ENCODE results near the gene ZP3. TPM values are rescaled to one million over a fixed set of nuclear protein-coding genes. Genes with fewer than 3 reads are reported as not detected.
"Not testable (repeated sequence)": the region's sequence is repeated elsewhere in the genome, so short reads cannot be mapped to it uniquely, and the experiment has no call there.

ZP3 gene
- total and polyA plus RNA-seq, 4 donors, result 0.74 to 15.7 (median 3.4) TPM

DNA sequence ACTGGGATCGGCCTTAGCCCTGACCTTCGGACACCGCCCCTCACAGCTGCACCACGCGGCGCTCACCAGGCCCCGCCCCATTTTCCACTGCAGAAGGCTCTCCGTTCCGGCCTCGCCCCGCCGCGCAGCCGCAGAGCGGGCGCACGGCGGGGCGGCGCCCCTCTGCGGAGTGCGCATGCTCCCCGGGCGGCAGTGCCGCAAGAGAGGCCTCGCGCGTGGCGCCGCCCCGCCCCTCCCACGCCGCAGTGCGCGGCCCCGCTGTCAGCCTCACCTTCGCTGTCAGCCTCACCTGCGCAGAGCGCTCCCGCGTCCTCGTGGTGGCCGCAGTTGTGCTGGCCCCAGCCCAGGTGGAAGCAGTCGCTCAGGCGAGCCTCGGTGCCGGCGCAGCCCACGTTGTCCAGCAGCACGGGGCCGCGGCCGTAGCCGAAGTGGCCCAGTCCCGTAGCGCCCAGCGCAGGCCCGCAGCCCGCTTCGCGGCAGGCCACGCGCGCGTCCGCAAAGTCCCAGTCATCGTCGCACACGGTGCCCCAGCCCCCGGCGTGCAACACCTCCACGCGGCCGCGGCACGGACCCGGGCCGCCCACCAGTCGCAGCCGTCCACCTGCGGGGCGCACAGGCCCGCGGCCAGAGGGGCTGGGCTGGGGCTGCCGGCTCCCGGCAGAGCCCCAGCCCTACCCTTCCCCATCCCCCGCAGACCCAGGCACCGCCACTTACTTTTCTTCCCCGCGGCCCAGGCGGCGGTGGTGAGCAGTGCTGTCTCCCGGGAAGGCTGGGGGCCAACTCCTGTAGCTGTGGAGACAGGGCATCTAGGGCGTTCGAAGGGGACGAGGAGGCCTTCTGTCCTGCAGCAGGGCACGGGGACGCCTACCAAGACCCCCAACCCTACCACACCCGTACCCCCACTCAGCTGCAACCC lies 31.4 kb upstream of the ZP3 start:
- H3K9me3 ChIP-seq (ENCODE audit: control insufficient read depth in 4 of 4, insufficient read depth in 3 of 4, low read length in 3 of 4), result no peaks in the 10 kb centered on the region
- H3K27me3 ChIP-seq (ENCODE audit: control insufficient read depth in 3 of 3, insufficient read depth in 3 of 3, low read length in 2 of 3), result no peaks in the 10 kb centered on the region
- H3K36me3 ChIP-seq (ENCODE audit: control insufficient read depth in 4 of 4, insufficient read depth in 4 of 4, low read length in 4 of 4), result no peaks in the 10 kb centered on the region
- peak overlapping the region in 1 of 2 donors; percentile 92 for H3K9ac ChIP-seq (ENCODE audit: insufficient read depth in 1 of 2, low read length in 2 of 2)
- ATAC-seq (ENCODE audit: insufficient read depth, low FRiP score), result peak; percentile 88
- H3K4me3 ChIP-seq, result peak overlapping the region; percentile 60
- H3K27ac ChIP-seq (ENCODE audit: low read depth in 1 of 2, low read length in 1 of 2), result peak overlapping the region; percentile 87 to 91
- DNase-seq, result peak; percentile 91 to 94 (median 91)
- 2 to 4% methylated on average over 97 to 99 of the region's 99 CpGs for WGBS, 2 donors
- H3K4me1 ChIP-seq (ENCODE audit: control insufficient read depth in 5 of 5, insufficient read depth in 5 of 5, low read length in 5 of 5), result peaks cover 0 to 23% (median 8%) of the 10 kb centered on the region in 5 donors
- TF ChIP-seq, protein P1, sequence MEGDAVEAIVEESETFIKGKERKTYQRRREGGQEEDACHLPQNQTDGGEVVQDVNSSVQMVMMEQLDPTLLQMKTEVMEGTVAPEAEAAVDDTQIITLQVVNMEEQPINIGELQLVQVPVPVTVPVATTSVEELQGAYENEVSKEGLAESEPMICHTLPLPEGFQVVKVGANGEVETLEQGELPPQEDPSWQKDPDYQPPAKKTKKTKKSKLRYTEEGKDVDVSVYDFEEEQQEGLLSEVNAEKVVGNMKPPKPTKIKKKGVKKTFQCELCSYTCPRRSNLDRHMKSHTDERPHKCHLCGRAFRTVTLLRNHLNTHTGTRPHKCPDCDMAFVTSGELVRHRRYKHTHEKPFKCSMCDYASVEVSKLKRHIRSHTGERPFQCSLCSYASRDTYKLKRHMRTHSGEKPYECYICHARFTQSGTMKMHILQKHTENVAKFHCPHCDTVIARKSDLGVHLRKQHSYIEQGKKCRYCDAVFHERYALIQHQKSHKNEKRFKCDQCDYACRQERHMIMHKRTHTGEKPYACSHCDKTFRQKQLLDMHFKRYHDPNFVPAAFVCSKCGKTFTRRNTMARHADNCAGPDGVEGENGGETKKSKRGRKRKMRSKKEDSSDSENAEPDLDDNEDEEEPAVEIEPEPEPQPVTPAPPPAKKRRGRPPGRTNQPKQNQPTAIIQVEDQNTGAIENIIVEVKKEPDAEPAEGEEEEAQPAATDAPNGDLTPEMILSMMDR (IDR thresholded peaks at IDR 0.05; ENCODE audit: control extremely low read depth, extremely low read depth), result no peak

DNA sequence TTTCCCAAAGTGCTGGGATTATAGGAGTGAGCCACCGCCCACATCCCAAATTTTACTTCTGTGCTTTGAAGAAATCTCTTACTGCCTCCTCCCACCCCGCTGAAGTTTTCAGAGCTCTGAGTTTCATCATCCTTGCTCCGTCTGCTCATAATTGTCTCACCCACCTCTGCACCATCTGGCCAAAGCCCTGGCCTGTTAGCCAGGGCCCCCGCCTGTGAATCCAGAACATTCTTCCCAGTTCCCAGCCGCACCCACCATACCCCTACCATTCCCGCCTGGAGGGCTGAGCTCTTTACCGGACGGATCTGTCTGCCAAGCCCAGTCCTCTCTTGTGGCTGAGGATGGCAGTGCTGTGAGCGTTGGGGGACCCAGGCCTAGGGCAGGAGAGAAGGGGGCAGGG lies 29.8 kb upstream of the ZP3 start:
- TF ChIP-seq, protein P1 (IDR thresholded peaks at IDR 0.05; ENCODE audit: control extremely low read depth, extremely low read depth), result no peak
- DNase-seq (no peak), ATAC-seq (ENCODE audit: insufficient read depth, low FRiP score) (no peak)
- H3K27me3 ChIP-seq (ENCODE audit: control insufficient read depth in 3 of 3, insufficient read depth in 3 of 3, low read length in 2 of 3), result no peaks in the 10 kb centered on the region
- no peak overlapping the region for H3K27ac ChIP-seq (ENCODE audit: low read depth in 1 of 2, low read length in 1 of 2)
- WGBS, 2 donors, result 73 to 90% methylated on average over 9 of the region's 9 CpGs
- H3K4me3 ChIP-seq, result no peak overlapping the region
- no peaks in the 10 kb centered on the region for H3K9me3 ChIP-seq (ENCODE audit: control insufficient read depth in 4 of 4, insufficient read depth in 3 of 4, low read length in 3 of 4)
- H3K36me3 ChIP-seq (ENCODE audit: control insufficient read depth in 4 of 4, insufficient read depth in 4 of 4, low read length in 4 of 4), result no peaks in the 10 kb centered on the region
- peaks cover 0 to 23% (median 8%) of the 10 kb centered on the region in 5 donors for H3K4me1 ChIP-seq (ENCODE audit: control insufficient read depth in 5 of 5, insufficient read depth in 5 of 5, low read length in 5 of 5)
- no peak overlapping the region for H3K9ac ChIP-seq (ENCODE audit: insufficient read depth in 1 of 2, low read length in 2 of 2)

DNA sequence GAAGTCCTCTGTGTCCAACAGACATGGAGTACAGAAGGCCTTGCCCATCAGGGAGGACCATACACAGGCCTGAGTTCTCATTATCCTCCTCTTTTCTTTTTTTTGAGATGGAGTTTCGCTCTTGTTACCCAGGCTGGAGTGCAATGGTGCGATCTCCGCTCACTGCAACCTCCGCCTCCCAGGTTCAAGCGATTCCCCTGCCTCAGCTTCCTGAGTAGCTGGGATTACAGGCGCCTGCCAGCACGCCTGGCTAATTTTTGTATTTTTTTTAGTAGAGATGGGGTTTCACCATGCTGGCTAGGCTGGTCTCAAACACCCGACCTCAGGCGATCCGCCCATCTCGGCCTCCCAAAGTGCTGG lies 29.2 kb upstream of the ZP3 start:
- not testable (repeated sequence) for DNase-seq; H3K27me3 ChIP-seq (ENCODE audit: control insufficient read depth in 3 of 3, insufficient read depth in 3 of 3, low read length in 2 of 3); ATAC-seq (ENCODE audit: insufficient read depth, low FRiP score); H3K9me3 ChIP-seq (ENCODE audit: control insufficient read depth in 4 of 4, insufficient read depth in 3 of 4, low read length in 3 of 4); H3K4me3 ChIP-seq; H3K27ac ChIP-seq (ENCODE audit: low read depth in 1 of 2, low read length in 1 of 2); H3K36me3 ChIP-seq (ENCODE audit: control insufficient read depth in 4 of 4, insufficient read depth in 4 of 4, low read length in 4 of 4); H3K9ac ChIP-seq (ENCODE audit: insufficient read depth in 1 of 2, low read length in 2 of 2)
- H3K4me1 ChIP-seq (ENCODE audit: control insufficient read depth in 5 of 5, insufficient read depth in 5 of 5, low read length in 5 of 5), result peaks cover 0 to 23% (median 8%) of the 10 kb centered on the region in 5 donors
- 85 to 96% methylated on average over 11 of the region's 11 CpGs for WGBS, 2 donors

DNA sequence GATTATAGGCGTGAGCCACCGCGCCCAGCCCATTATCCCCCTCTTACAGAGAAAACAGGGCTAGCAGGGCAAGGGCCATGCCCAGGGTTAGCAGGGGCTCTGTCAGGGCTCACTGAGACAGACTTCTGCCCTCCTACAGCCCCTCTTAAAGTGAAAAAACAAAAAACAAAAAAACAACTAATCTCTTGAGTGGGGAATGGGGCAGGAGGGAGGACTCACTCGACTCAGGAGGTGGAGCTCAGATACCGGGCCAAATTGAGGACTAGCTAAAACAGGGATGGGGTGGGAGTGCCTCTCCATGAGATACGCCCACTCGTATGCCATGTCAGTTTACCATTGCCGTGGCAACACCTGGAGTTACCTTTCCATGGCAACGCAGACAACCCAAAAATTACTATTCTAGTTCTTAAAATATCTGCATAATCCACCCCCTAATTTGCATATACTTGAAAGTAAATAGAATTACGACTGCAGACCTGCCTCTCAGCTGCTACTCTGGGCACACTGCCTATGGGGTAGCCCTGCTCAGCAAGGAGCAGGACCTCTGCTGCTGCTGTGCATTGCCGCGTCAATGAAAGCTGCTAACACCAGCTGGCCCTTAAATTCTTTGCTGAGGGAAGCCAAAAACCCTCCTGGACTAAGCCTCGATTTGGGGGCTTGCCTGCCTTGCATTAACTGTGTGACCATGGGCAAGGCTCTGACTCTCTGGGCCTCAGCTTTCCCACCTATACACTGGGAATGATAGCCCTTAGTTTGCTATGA lies 28.6 kb upstream of the ZP3 start:
- Histone ChIP-seq H3K27me3 (ENCODE audit: control insufficient read depth in 3 of 3, insufficient read depth in 3 of 3, low read length in 2 of 3) (no peaks in the 10 kb centered on the region), H3K4me1 (ENCODE audit: control insufficient read depth in 5 of 5, insufficient read depth in 5 of 5, low read length in 5 of 5) (peaks cover 0 to 23% (median 8%) of the 10 kb centered on the region in 5 donors), H3K9ac (ENCODE audit: insufficient read depth in 1 of 2, low read length in 2 of 2) (no peak overlapping the region), H3K9me3 (ENCODE audit: control insufficient read depth in 4 of 4, insufficient read depth in 3 of 4, low read length in 3 of 4) (peaks cover 0 to 1% (median 0%) of the 10 kb centered on the region in 4 donors), H3K4me3 (no peak overlapping the region), H3K36me3 (ENCODE audit: control insufficient read depth in 4 of 4, insufficient read depth in 4 of 4, low read length in 4 of 4) (no peaks in the 10 kb centered on the region), H3K27ac (ENCODE audit: low read depth in 1 of 2, low read length in 1 of 2) (no peak overlapping the region)
- 72 to 86% methylated on average over 13 of the region's 13 CpGs for WGBS, 2 donors
- ATAC-seq (ENCODE audit: insufficient read depth, low FRiP score) (no peak), DNase-seq (peak; percentile 79 to 80 (median 79))
- TF ChIP-seq, protein P1 (IDR thresholded peaks at IDR 0.05; ENCODE audit: control extremely low read depth, extremely low read depth), result no peak

Data from lung (tissue), 12 donors.